ENCODE data around the gene PIBF1. TPM values are rescaled to one million over a fixed set of nuclear protein-coding genes. Genes with fewer than 3 reads are reported as not detected.

PIBF1 gene
- total RNA-seq, 1 donor from 2014 or later, result 21.2 TPM

GRCh38 chr13:73054712-73055111, 272.8 kb downstream of the PIBF1 start:
- H3K27me3 Mint-ChIP-seq (ENCODE audit: insufficient read depth), result peaks cover 36% of the 10 kb centered on the region
- H3K27ac Mint-ChIP-seq, result no peak overlapping the region
- no peak overlapping the region for H3K4me3 Mint-ChIP-seq
- DNase-seq (ENCODE audit: low spot score), result no peak
- peaks cover 8% of the 10 kb centered on the region for H3K4me1 Mint-ChIP-seq (ENCODE audit: low read depth)
- H3K36me3 Mint-ChIP-seq (ENCODE audit: low read depth), result no peaks in the 10 kb centered on the region
- intact Hi-C loops (cut with micrococcal nuclease), result loop anchor here (5.0 to 10.0 kb wide), 2 partner anchors 1080 to 1233 kb away; partner anchors contain the start of gene KLF12
- H3K9me3 Mint-ChIP-seq, result no peaks in the 10 kb centered on the region

GRCh38 chr13:73055813-73056564, 274.1 kb downstream of the PIBF1 start:
- Mint-ChIP-seq H3K27me3 (ENCODE audit: insufficient read depth) (peaks cover 45% of the 10 kb centered on the region), H3K36me3 (ENCODE audit: low read depth) (no peaks in the 10 kb centered on the region)
- intact Hi-C loops (cut with micrococcal nuclease), result loop anchor here (5.0 to 10.0 kb wide), 2 partner anchors 1079 to 1231 kb away; partner anchors contain the start of gene KLF12

GRCh38 chr13:73056565-73056962, 274.6 kb downstream of the PIBF1 start:
- Mint-ChIP-seq H3K27ac (no peak overlapping the region), H3K36me3 (ENCODE audit: low read depth) (no peaks in the 10 kb centered on the region), H3K27me3 (ENCODE audit: insufficient read depth) (peaks cover 45% of the 10 kb centered on the region), H3K4me3 (no peak overlapping the region), H3K9me3 (no peaks in the 10 kb centered on the region), H3K4me1 (ENCODE audit: low read depth) (peaks cover 20% of the 10 kb centered on the region)
- no peak for DNase-seq (ENCODE audit: low spot score)
- intact Hi-C loops (cut with micrococcal nuclease), result loop anchor here (5.0 to 10.0 kb wide), 2 partner anchors 1078 to 1231 kb away; partner anchors contain the start of gene KLF12

More at GRCh38 chr13:73055813-73056564, 274.1 kb downstream of the PIBF1 start:
- peaks cover 20% of the 10 kb centered on the region for H3K4me1 Mint-ChIP-seq (ENCODE audit: low read depth)
- no peaks in the 10 kb centered on the region for H3K9me3 Mint-ChIP-seq
- DNase-seq (ENCODE audit: low spot score), result no peak
- no peak overlapping the region for H3K27ac Mint-ChIP-seq
- no peak overlapping the region for H3K4me3 Mint-ChIP-seq

- peak overlapping the region; percentile 80 for H3K4me3 Mint-ChIP-seq
- H3K4me1 Mint-ChIP-seq (ENCODE audit: low read depth), result peaks cover 20% of the 10 kb centered on the region
- H3K27me3 Mint-ChIP-seq (ENCODE audit: insufficient read depth), result peaks cover 49% of the 10 kb centered on the region
- intact Hi-C loops (cut with micrococcal nuclease), result loop anchor here (1.0 to 10.0 kb wide), 7 partner anchors 165 to 1230 kb away; partner anchors contain the start of genes BORA, KLF12, MZT1 and PIBF1
- no peak for DNase-seq (ENCODE audit: low spot score)
- H3K9me3 Mint-ChIP-seq, result no peaks in the 10 kb centered on the region
- H3K36me3 Mint-ChIP-seq (ENCODE audit: low read depth), result no peaks in the 10 kb centered on the region
- H3K27ac Mint-ChIP-seq, result no peak overlapping the region
Observed at GRCh38 chr13:73057284-73058063, 275.5 kb downstream of the PIBF1 start.

- H3K27ac Mint-ChIP-seq, result no peak overlapping the region
- intact Hi-C loops (cut with micrococcal nuclease), result loop anchor here (1.0 to 10.0 kb wide), 7 partner anchors 165 to 1229 kb away; partner anchors contain the start of genes BORA, KLF12, MZT1 and PIBF1
- no peaks in the 10 kb centered on the region for H3K9me3 Mint-ChIP-seq
- peaks cover 20% of the 10 kb centered on the region for H3K4me1 Mint-ChIP-seq (ENCODE audit: low read depth)
- H3K4me3 Mint-ChIP-seq, result peak overlapping the region; percentile 80
- DNase-seq (ENCODE audit: low spot score), result no peak
- peaks cover 51% of the 10 kb centered on the region for H3K27me3 Mint-ChIP-seq (ENCODE audit: insufficient read depth)
- no peaks in the 10 kb centered on the region for H3K36me3 Mint-ChIP-seq (ENCODE audit: low read depth)
Observed at GRCh38 chr13:73058064-73058313, 276.1 kb downstream of the PIBF1 start.

GRCh38 chr13:73058432-73058735, 276.5 kb downstream of the PIBF1 start:
- intact Hi-C loops (cut with micrococcal nuclease), result loop anchor here (1.0 to 10.0 kb wide), 7 partner anchors 164 to 1229 kb away; partner anchors contain the start of genes BORA, KLF12, MZT1 and PIBF1
- Mint-ChIP-seq H3K4me1 (ENCODE audit: low read depth) (peaks cover 20% of the 10 kb centered on the region), H3K27ac (peak overlapping the region; percentile 74)

GRCh38 chr13:73058736-73059459, 277.0 kb downstream of the PIBF1 start, which contains the start of gene KLF5:
KLF5 (plus strand) TSS chr13:73059005; CDS start chr13:73059328, 323 bp downstream.
- Mint-ChIP-seq H3K27ac (peak within 1 kb of the TSS; percentile 74), H3K4me3 (peak within 1 kb of the TSS; percentile 82), H3K9me3 (no peaks in the 10 kb centered on the region), H3K4me1 (ENCODE audit: low read depth) (peaks cover 20% of the 10 kb centered on the region), H3K27me3 (ENCODE audit: insufficient read depth) (peaks cover 51% of the 10 kb centered on the region), H3K36me3 (ENCODE audit: low read depth) (no peaks in the 10 kb centered on the region)
- peak; percentile 97 for DNase-seq (ENCODE audit: low spot score)
- intact Hi-C loops (cut with micrococcal nuclease), result loop anchor here (1.0 to 10.0 kb wide), 7 partner anchors 164 to 1228 kb away; partner anchors contain the start of genes BORA, KLF12, MZT1 and PIBF1

More at GRCh38 chr13:73058432-73058735, 276.5 kb downstream of the PIBF1 start:
- H3K36me3 Mint-ChIP-seq (ENCODE audit: low read depth), result no peaks in the 10 kb centered on the region
- no peak for DNase-seq (ENCODE audit: low spot score)
- H3K9me3 Mint-ChIP-seq, result no peaks in the 10 kb centered on the region
- peak overlapping the region; percentile 80 for H3K4me3 Mint-ChIP-seq
- H3K27me3 Mint-ChIP-seq (ENCODE audit: insufficient read depth), result peaks cover 51% of the 10 kb centered on the region

GRCh38 chr13:73059460-73060250, 277.7 kb downstream of the PIBF1 start:
- Mint-ChIP-seq H3K27ac (peak overlapping the region; percentile 23), H3K36me3 (ENCODE audit: low read depth) (no peaks in the 10 kb centered on the region), H3K27me3 (ENCODE audit: insufficient read depth) (peaks cover 51% of the 10 kb centered on the region), H3K4me1 (ENCODE audit: low read depth) (peaks cover 20% of the 10 kb centered on the region), H3K9me3 (no peaks in the 10 kb centered on the region), H3K4me3 (peak overlapping the region; percentile 82)
- intact Hi-C loops (cut with micrococcal nuclease), result loop anchor here (2.0 to 10.0 kb wide), 6 partner anchors 163 to 1228 kb away; partner anchors contain the start of genes KLF12 and PIBF1
- peak; percentile 37 for DNase-seq (ENCODE audit: low spot score)

- Mint-ChIP-seq H3K27me3 (ENCODE audit: insufficient read depth) (peaks cover 45% of the 10 kb centered on the region), H3K27ac (peak overlapping the region; percentile 23), H3K36me3 (ENCODE audit: low read depth) (no peaks in the 10 kb centered on the region), H3K4me1 (ENCODE audit: low read depth) (peaks cover 20% of the 10 kb centered on the region), H3K4me3 (peak overlapping the region; percentile 82), H3K9me3 (no peaks in the 10 kb centered on the region)
- intact Hi-C loops (cut with micrococcal nuclease), result no loop called here
- DNase-seq (ENCODE audit: low spot score), result no peak
Observed at GRCh38 chr13:73060251-73061160, 278.6 kb downstream of the PIBF1 start.

- Mint-ChIP-seq H3K27ac (no peak overlapping the region), H3K27me3 (ENCODE audit: insufficient read depth) (peaks cover 35% of the 10 kb centered on the region), H3K4me3 (no peak overlapping the region), H3K9me3 (no peaks in the 10 kb centered on the region), H3K36me3 (ENCODE audit: low read depth) (no peaks in the 10 kb centered on the region), H3K4me1 (ENCODE audit: low read depth) (peaks cover 20% of the 10 kb centered on the region)
- no peak for DNase-seq (ENCODE audit: low spot score)
- intact Hi-C loops (cut with micrococcal nuclease), result no loop called here
Observed at GRCh38 chr13:73061473-73061872, 279.5 kb downstream of the PIBF1 start.

- no peak for DNase-seq (ENCODE audit: low spot score)
- Mint-ChIP-seq H3K36me3 (ENCODE audit: low read depth) (no peaks in the 10 kb centered on the region), H3K9me3 (no peaks in the 10 kb centered on the region), H3K27me3 (ENCODE audit: insufficient read depth) (peaks cover 32% of the 10 kb centered on the region), H3K27ac (no peak overlapping the region), H3K4me3 (no peak overlapping the region), H3K4me1 (ENCODE audit: low read depth) (peaks cover 20% of the 10 kb centered on the region)
- intact Hi-C loops (cut with micrococcal nuclease), result no loop called here
Observed at GRCh38 chr13:73061876-73062275, 279.9 kb downstream of the PIBF1 start.
